ENCODE measurements around the gene SNED1. TPM values are rescaled to one million over a fixed set of nuclear protein-coding genes. Genes with fewer than 3 reads are reported as not detected.

SNED1 gene
- polyA plus RNA-seq, 1 experiment: 3.9 TPM

DNA sequence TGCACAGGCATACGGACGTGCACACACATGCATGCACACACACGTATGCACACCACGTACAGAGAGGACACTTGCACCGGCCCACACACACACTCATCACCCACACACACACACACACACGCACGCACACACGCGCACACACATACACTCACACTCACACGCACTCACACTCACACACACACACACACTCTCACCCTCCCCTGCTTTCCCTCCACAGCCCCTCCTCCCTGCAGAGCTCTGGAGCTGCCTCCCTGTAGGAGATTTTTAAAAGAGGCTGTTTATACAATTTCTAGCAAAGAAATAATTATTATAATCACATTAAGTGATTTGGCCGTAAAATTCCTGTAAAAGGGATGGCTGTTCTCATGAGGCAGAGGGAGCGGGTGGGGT lies 36.5 kb upstream of the SNED1 start:
- POLR2A ChIA-PET: interaction anchor here (0.9 kb wide), 1 partner anchor 16 kb away, joined by 3 read pairs; no protein-coding TSS in a partner anchor
- CTCF ChIA-PET: no interaction called here
- Histone ChIP-seq H3K36me3 (ENCODE audit: control insufficient read depth, insufficient read depth, low read length) (no peaks in the 10 kb centered on the region), H3K4me3 (ENCODE audit: low read depth, low read length) (no peak overlapping the region), H3K27me3 (ENCODE audit: control insufficient read depth, insufficient read depth, low read length) (0 out of 2 replicates have a peak, but pooled peaks cover 2% of the 10 kb centered on the region)
- TF ChIP-seq, protein P1, sequence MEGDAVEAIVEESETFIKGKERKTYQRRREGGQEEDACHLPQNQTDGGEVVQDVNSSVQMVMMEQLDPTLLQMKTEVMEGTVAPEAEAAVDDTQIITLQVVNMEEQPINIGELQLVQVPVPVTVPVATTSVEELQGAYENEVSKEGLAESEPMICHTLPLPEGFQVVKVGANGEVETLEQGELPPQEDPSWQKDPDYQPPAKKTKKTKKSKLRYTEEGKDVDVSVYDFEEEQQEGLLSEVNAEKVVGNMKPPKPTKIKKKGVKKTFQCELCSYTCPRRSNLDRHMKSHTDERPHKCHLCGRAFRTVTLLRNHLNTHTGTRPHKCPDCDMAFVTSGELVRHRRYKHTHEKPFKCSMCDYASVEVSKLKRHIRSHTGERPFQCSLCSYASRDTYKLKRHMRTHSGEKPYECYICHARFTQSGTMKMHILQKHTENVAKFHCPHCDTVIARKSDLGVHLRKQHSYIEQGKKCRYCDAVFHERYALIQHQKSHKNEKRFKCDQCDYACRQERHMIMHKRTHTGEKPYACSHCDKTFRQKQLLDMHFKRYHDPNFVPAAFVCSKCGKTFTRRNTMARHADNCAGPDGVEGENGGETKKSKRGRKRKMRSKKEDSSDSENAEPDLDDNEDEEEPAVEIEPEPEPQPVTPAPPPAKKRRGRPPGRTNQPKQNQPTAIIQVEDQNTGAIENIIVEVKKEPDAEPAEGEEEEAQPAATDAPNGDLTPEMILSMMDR (IDR thresholded peaks at IDR 0.05; ENCODE audit: insufficient read depth, low read depth, low read length): no peak
- DNase-seq (ENCODE audit: low read depth): no peak

- no peak for DNase-seq (ENCODE audit: low read depth)
- H3K4me3 ChIP-seq (ENCODE audit: low read depth, low read length): no peak overlapping the region
- CTCF ChIA-PET: no interaction called here
- H3K27me3 ChIP-seq (ENCODE audit: control insufficient read depth, insufficient read depth, low read length): 0 out of 2 replicates have a peak, but pooled peaks cover 2% of the 10 kb centered on the region
- POLR2A ChIA-PET: interaction anchor here (0.9 kb wide), 1 partner anchor 16 kb away, joined by 3 read pairs; no protein-coding TSS in a partner anchor
- TF ChIP-seq, protein P1 (IDR thresholded peaks at IDR 0.05; ENCODE audit: insufficient read depth, low read depth, low read length): no peak
- no peaks in the 10 kb centered on the region for H3K36me3 ChIP-seq (ENCODE audit: control insufficient read depth, insufficient read depth, low read length)
Measured at GRCh38 chr2:240962300-240963064, 35.9 kb upstream of the SNED1 start.

- ChIA-PET CTCF (no interaction called here), POLR2A (no interaction called here)
- Histone ChIP-seq H3K36me3 (ENCODE audit: control insufficient read depth, insufficient read depth, low read length) (no peaks in the 10 kb centered on the region), H3K4me3 (ENCODE audit: low read depth, low read length) (no peak overlapping the region), H3K27me3 (ENCODE audit: control insufficient read depth, insufficient read depth, low read length) (0 out of 2 replicates have a peak, but pooled peaks cover 2% of the 10 kb centered on the region)
- no peak for DNase-seq (ENCODE audit: low read depth)
- TF ChIP-seq, protein P1 (IDR thresholded peaks at IDR 0.05; ENCODE audit: insufficient read depth, low read depth, low read length): no peak
Measured at GRCh38 chr2:240963065-240963867, 35.2 kb upstream of the SNED1 start.

DNA sequence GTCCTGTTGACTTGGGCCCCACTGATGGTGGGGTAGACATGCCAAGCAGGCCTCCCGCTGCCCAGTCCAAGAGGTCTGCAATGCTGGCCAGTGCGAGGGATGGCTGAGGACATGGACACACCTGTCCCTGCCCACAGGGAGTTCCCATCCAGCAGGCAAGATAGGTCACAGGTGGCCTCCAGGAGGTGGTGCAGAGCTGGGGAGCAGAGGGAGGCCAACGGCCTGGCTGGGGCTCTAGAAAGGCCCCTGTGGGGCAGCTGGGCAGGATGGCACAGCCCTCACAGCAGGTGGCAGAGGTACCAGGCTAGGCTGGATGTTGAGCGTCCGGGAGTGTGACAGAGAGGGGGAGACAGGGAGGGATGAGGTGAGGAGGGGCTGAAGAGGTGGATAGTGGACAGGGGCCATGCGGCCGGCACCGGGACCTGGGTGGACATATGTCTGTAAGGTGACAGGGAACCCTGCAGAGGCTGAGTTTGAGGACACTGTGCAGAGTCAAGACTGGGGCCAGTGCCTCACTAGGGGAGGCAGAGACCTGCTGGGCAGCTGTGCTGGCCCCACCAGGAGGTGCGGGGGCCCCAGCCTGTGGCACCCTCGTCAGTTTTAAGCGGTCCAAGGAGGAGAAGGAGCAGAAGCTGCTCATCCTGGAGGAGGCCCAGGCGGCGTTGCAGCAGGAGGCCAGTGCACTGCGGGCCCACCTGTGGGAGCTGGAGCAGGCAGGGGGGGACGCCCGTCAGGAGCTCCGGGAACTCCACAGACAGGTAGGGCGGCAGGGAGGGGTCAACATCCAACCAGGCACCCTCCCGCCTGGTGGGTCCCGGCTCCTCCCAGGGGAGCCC lies 34.3 kb upstream of the SNED1 start:
- CTCF ChIA-PET: no interaction called here

More for the DNA sequence above, 34.3 kb upstream of the SNED1 start:
- no peak overlapping the region for H3K4me3 ChIP-seq (ENCODE audit: low read depth, low read length)
- TF ChIP-seq, protein P1 (IDR thresholded peaks at IDR 0.05; ENCODE audit: insufficient read depth, low read depth, low read length): no peak
- POLR2A ChIA-PET: no interaction called here
- H3K36me3 ChIP-seq (ENCODE audit: control insufficient read depth, insufficient read depth, low read length): no peaks in the 10 kb centered on the region
- H3K27me3 ChIP-seq (ENCODE audit: control insufficient read depth, insufficient read depth, low read length): 0 out of 2 replicates have a peak, but pooled peaks cover 2% of the 10 kb centered on the region
- DNase-seq (ENCODE audit: low read depth): no peak

Data from BJ (cell line).